ENCODE results near the gene ERAS. TPM values are rescaled to one million over a fixed set of nuclear protein-coding genes. Genes with fewer than 3 reads are reported as not detected.

Gene ERAS, protein sequence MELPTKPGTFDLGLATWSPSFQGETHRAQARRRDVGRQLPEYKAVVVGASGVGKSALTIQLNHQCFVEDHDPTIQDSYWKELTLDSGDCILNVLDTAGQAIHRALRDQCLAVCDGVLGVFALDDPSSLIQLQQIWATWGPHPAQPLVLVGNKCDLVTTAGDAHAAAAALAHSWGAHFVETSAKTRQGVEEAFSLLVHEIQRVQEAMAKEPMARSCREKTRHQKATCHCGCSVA
- 0.13 TPM in 1 of 2 replicates, not detected in the other for total RNA-seq

DNA sequence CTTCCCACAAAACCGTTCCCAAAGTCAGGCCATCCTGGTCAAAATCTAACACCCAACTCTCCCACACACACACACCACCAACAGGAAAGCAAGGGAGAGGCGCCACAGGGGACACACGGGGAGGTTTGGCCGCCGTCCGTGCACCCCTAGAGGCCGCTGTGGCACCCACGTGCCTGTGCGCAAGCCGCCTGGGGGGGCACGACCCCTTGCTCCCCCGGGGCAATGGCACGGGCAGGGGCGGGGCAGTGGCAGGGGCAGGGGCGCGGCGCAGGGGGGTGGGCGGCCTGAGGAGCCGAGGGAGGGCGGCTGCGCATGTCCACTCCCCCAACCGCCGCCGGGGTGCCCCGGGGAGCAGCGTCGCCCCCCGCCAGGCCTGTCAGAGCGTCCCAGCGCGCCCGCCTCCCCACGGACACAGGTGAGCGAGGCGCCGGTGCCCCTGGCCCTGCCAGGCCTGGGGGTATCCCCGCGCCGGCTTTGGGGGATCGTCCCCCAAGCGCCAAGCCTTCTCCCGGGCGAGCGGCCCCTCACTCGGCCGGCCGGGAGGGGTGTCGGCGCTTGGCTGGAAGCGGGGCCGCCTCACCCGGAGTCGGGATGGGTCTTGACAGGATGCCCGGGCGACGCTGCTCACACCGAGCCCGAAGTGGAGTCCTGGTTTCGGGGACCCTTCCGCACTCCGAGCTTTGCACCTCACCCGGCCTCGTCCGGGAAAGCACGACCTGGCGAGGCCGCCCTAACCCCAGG, at the start of gene ERAS:
TSS of gene ERAS (plus strand) at position 379 of the 741 bp plus-strand sequence. CDS start 2,611 bp downstream, outside the sequence.

DNA sequence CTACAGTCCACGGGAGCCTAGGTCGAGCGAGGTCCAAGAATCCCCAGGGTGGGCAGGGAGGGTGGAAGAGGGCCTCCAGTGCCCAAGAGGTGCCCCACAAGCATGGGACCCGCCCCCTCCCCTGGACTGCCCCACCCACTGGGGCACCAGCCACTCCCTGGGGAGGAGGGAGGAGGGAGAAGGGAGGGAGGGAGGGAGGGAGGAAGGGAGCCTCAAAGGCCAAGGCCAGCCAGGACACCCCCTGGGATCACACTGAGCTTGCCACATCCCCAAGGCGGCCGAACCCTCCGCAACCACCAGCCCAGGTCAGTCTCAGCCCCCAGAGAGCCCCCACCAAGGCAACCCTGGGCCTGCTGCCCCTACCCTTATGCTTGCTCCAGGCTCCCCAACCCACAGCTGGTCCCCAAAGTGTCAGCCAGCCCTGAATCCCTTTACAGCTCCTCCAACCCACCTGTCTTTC, 39.9 kb upstream of the ERAS start, which contains the start of gene GATA1:
TSS of gene GATA1 (plus strand) at position 250 of the 460 bp plus-strand sequence. CDS start 4,520 bp downstream, outside the sequence.

DNA sequence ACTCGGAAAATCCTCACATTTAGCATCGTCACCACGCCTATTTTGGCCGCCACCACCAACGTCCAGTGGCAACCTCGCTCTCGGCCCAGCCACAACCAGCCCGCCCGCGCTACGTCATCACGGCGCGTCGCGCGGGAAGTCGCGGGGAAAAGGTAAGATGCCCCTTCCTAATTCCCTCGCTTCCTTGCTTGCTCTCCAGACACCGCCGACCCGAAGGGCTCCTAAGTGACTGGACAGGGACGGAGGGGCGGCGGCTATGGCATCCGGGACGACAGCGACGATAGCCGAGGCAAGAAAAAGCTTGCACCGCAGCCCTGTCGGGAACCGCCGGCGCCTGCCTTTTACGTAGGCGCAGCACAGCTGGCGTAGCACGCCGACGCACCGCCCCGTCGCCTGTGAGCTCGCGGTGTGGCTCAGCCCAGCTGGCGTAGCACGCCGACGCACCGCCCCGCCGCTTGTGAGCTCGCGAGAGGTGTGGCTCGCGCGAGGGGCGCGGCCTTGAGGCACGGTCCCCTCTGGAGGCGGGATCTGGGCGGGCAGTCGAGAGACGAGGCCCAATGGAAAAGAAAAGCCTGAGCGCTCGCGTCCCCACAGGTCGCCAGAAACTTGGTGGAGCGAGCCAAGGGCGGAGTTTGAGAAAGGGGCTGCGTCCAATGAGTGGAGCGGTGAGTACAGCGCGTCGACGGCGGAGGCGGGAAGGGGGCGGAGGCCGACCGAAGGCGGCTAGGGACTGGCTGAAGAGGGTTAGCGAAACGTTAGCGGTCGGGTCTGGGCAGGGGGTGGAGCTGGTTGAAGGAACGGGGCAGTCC, 24.8 kb upstream of the ERAS start, which contains the start of gene HDAC6:
TSS of gene HDAC6 (plus strand) at position 788 of the 809 bp plus-strand sequence. CDS start 626 bp downstream, outside the sequence.

DNA sequence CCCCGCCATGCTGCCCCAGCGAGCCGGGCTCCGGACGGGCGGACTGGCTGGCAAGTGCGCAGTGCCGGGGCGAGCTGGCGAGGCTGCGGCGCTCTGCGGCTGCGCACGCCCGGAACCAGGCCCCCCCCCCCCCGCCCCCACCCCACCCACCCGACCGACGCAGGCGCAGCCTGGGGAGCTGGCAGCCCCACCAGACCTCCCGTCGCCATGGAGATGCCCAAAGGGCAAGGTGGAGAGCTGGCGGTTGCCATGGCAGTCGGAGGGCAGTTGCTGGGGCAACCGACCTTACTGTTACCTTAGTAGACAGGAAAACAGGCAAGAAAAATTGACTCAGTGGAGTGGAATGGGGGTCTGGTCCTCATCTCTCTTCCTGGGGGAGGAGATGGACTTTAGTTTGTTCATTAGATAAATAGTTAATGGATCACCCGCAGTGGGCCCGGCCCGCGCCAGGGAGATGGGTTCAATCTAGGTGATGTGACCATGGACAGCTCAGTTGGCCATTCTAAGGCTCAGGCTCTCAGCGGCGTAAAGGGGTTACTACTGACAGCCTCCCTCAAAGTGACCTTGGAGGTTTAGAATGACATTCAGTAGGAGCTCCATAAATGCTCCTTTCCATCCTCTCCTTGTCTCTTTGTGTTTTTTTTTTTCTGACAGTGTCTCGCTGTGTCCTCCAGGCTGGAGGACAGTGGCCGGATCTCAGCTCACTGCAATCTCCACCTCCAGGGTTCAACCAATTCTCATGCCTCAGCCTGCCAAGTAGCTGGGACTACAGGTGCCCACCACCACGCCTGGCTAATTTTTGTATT, 9.4 kb downstream of the ERAS start, which contains the start of gene PCSK1N:
TSS of gene PCSK1N (minus strand) at position 87 of the 806 bp plus-strand sequence. CDS start at position 9, 78 bp downstream.

Other genes starting within 250 kb of the ERAS start
- 117 and 134 TPM in 2 replicates for gene WDR13, start 229.0 kb upstream of the ERAS start, total RNA-seq
- gene WAS, start 142.7 kb upstream of the ERAS start, total RNA-seq = 0.13 TPM in 2 replicates
- 2.3 and 2.9 TPM in 2 replicates for gene SUV39H1, start 129.8 kb upstream of the ERAS start, total RNA-seq
- gene GLOD5, start 64.8 kb upstream of the ERAS start, total RNA-seq = not detected in 2 replicates
- not detected in 2 replicates for gene GATA1, start 39.9 kb upstream of the ERAS start, total RNA-seq
- 39.1 and 42.2 TPM in 2 replicates for gene HDAC6, start 24.4 kb upstream of the ERAS start, total RNA-seq
- 0.46 and 10.7 TPM in 2 replicates for gene PCSK1N, start 9.1 kb downstream of the ERAS start, total RNA-seq
- 18.1 and 20.5 TPM in 2 replicates for gene TIMM17B, start 71.3 kb downstream of the ERAS start, total RNA-seq
- gene PQBP1, start 71.4 kb downstream of the ERAS start, total RNA-seq = 33.8 and 36.0 TPM in 2 replicates
- gene SLC35A2, start 85.1 kb downstream of the ERAS start, total RNA-seq = 18.2 and 19.7 TPM in 2 replicates
- gene PIM2, start 92.5 kb downstream of the ERAS start, total RNA-seq = 4.7 and 9.1 TPM in 2 replicates
- 40.3 and 40.5 TPM in 2 replicates for gene OTUD5, start 131.1 kb downstream of the ERAS start, total RNA-seq
- gene KCND1, start 145.3 kb downstream of the ERAS start, total RNA-seq = 2.3 and 2.8 TPM in 2 replicates
- 22.3 and 24.3 TPM in 2 replicates for gene GRIPAP1, start 175.8 kb downstream of the ERAS start, total RNA-seq
- 51.7 and 53.5 TPM in 2 replicates for gene TFE3, start 216.8 kb downstream of the ERAS start, total RNA-seq
- 0.98 and 1.3 TPM in 2 replicates for gene CCDC120, start 232.5 kb downstream of the ERAS start, total RNA-seq
- 28.1 and 28.6 TPM in 2 replicates for gene PRAF2, start 247.5 kb downstream of the ERAS start, total RNA-seq